GM21723 (cell line): Measurements from ENCODE around the gene PTH2.
"Not testable (repeated sequence)": the region's sequence is repeated elsewhere in the genome, so short reads cannot be mapped to it uniquely, and the experiment has no call there.

Experiments
- ATAC-seq: cut with Tn5 transposase; IDR thresholded peaks from one replicate; pipeline ENCODE4 v1.9.1; 2021; ENCODE audit warnings: mild to moderate bottlenecking, moderate library complexity; ENCODE audit not compliant: unreplicated experiment

PTH2 gene

GRCh38 chr19:49390131-49390928, 32.9 kb downstream of the PTH2 start:
- ATAC-seq: no peak

GRCh38 chr19:49389406-49389805, 33.8 kb downstream of the PTH2 start:
- ATAC-seq: no peak

DNA sequence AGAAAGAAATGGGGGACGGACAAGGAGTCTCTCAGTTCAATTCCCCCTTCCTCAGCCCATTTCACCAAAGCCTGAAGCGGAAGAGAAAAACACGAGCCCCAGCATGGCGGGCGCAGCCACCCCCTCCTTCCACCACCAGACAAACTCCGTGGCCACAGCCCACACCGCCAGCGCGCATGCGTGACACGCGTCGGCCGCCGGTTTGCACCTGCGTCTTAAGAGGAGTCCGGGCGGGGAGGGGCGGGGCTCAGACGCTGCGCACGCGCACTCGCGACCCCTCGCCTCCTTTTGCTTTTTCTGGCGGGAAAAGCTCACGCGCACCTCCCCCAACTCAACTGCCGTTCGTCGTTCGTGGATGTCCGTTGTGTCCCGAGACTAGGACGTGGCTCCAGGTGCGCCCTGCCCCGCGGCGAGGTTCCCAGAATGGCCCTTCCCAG, 35.3 kb downstream of the PTH2 start, which contains the start of gene KASH5:
Gene KASH5 (plus strand): TSS at position 314 of the 437 bp plus-strand sequence. CDS start 2,635 bp downstream, outside the sequence.
- no peak for ATAC-seq

DNA sequence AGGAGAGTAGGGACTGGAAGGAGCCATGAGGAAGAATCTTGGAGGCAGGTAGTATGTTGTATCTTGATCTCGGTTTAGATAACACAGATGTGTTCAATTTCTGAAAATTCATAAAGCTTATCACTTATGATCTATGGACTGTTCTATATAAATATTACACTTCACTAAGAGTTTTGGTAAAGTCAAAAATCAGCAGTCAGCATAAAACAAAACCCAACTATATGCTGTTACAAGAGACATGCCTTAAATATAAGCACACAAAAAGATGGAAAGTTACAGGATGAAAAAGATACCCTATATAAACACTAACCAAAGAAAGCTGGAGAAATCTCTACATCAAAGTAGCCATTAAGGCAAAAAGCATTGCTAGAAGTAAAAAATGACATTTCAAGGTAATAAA, 39.6 kb downstream of the PTH2 start:
- no peak for ATAC-seq

- no peak for ATAC-seq
Observed at GRCh38 chr19:49382639-49383038, 40.6 kb downstream of the PTH2 start.

DNA sequence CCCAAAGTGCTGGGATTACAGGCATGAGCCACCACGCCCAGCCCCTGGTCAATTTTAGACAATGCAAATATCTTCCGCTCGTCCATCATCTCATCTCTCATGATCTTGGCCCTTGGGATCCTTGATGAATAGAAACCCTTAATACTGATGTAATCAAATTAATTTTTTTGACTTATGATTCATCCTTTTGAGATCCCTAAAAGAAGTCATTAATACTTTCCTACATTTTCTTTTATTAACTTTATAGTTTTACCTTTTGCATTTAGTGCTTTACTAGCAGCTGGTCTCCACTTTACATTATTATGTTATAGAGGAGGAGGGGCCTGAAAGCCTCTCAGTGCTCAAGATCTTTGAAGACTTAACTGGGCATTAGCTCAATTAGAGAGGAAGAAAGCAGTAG, 42.9 kb downstream of the PTH2 start:
- no peak for ATAC-seq

GRCh38 chr19:49378512-49378911, 44.7 kb downstream of the PTH2 start:
- ATAC-seq: no peak

GRCh38 chr19:49374665-49375434, 48.4 kb downstream of the PTH2 start:
- ATAC-seq: no peak

GRCh38 chr19:49373174-49373573, 50.1 kb downstream of the PTH2 start:
- not testable (repeated sequence) for ATAC-seq
